Measurements from ENCODE around the gene NLRP3. TPM values are rescaled to one million over a fixed set of nuclear protein-coding genes. Genes with fewer than 3 reads are reported as not detected.

The NLRP3 gene
- total RNA-seq, 8 experiments from 2014 or later = 0.20 to 0.81 (median 0.41) TPM; not detected in 2

GRCh38 chr1:247430434-247430833 lies 14.5 kb downstream of the NLRP3 start:
- ATAC-seq (replicated peaks in 6 of 8) = no peak
- in situ Hi-C loops (cut with MboI; ENCODE audit: low pct_unique_long_range_greater_than_20kb in 2 of 9, low sequenced_read_pairs in 9 of 9, unreplicated experiment in 9 of 9) = no loop called here
- WGBS, 10 experiments = 17 to 100% (median 83%) methylated on average over 1 of the region's 1 CpG; no CpG with 5 or more reads in 3 of the 10 experiments

GRCh38 chr1:247431643-247432042 lies 15.7 kb downstream of the NLRP3 start:
- in situ Hi-C loops (cut with MboI; ENCODE audit: low pct_unique_long_range_greater_than_20kb in 2 of 9, low sequenced_read_pairs in 9 of 9, unreplicated experiment in 9 of 9) = no loop called here
- Histone ChIP-seq H3K27ac (no peak overlapping the region), H3K4me3 (no peak overlapping the region), H3K4me1 (replicated peaks in 1 of 2) (no peaks in the 10 kb centered on the region)
- 36 to 100% (median 78%) methylated on average over 1 to 9 of the region's 9 CpGs for WGBS, 10 experiments
- no peak for ATAC-seq (replicated peaks in 6 of 8)

More at GRCh38 chr1:247430434-247430833, 14.5 kb downstream of the NLRP3 start:
- H3K27ac ChIP-seq = no peak overlapping the region
- H3K4me1 ChIP-seq (replicated peaks in 1 of 2) = no peaks in the 10 kb centered on the region
- H3K4me3 ChIP-seq = no peak overlapping the region

GRCh38 chr1:247434005-247434404 lies 18.0 kb downstream of the NLRP3 start:
- H3K4me3 ChIP-seq = no peak overlapping the region
- 9 to 100% (median 89%) methylated on average over 1 to 13 of the region's 15 CpGs; no CpG with 5 or more reads in 3 of the 10 experiments for WGBS, 10 experiments

GRCh38 chr1:247435030-247435758 lies 19.2 kb downstream of the NLRP3 start:
- 10 to 83% (median 73%) methylated on average over 2 to 13 of the region's 13 CpGs; no CpG with 5 or more reads in 1 of the 10 experiments for WGBS, 10 experiments
- no peak for ATAC-seq (replicated peaks in 6 of 8)
- no peaks in the 10 kb centered on the region for H3K4me1 ChIP-seq (replicated peaks in 1 of 2)
- H3K4me3 ChIP-seq = no peak overlapping the region
- in situ Hi-C loops (cut with MboI; ENCODE audit: low pct_unique_long_range_greater_than_20kb in 2 of 9, low sequenced_read_pairs in 9 of 9, unreplicated experiment in 9 of 9) = no loop called here
- H3K27ac ChIP-seq = no peak overlapping the region

More at GRCh38 chr1:247434005-247434404, 18.0 kb downstream of the NLRP3 start:
- in situ Hi-C loops (cut with MboI; ENCODE audit: low pct_unique_long_range_greater_than_20kb in 2 of 9, low sequenced_read_pairs in 9 of 9, unreplicated experiment in 9 of 9) = no loop called here
- ATAC-seq (replicated peaks in 6 of 8) = no peak
- H3K4me1 ChIP-seq (replicated peaks in 1 of 2) = no peaks in the 10 kb centered on the region
- no peak overlapping the region for H3K27ac ChIP-seq

GRCh38 chr1:247435759-247436147 lies 19.8 kb downstream of the NLRP3 start:
- in situ Hi-C loops (cut with MboI; ENCODE audit: low pct_unique_long_range_greater_than_20kb in 2 of 9, low sequenced_read_pairs in 9 of 9, unreplicated experiment in 9 of 9) = no loop called here
- WGBS, 10 experiments = 20 to 92% (median 76%) methylated on average over 1 to 3 of the region's 3 CpGs; no CpG with 5 or more reads in 3 of the 10 experiments

GRCh38 chr1:247437551-247438505 lies 21.9 kb downstream of the NLRP3 start:
- ATAC-seq (replicated peaks in 6 of 8) = no peak

More at GRCh38 chr1:247435759-247436147, 19.8 kb downstream of the NLRP3 start:
- no peak for ATAC-seq (replicated peaks in 6 of 8)
- no peak overlapping the region for H3K27ac ChIP-seq
- H3K4me1 ChIP-seq (replicated peaks in 1 of 2) = no peaks in the 10 kb centered on the region
- no peak overlapping the region for H3K4me3 ChIP-seq

GRCh38 chr1:247440001-247440620 lies 24.1 kb downstream of the NLRP3 start:
- Histone ChIP-seq H3K4me3 (no peak overlapping the region), H3K4me1 (replicated peaks in 1 of 2) (no peaks in the 10 kb centered on the region), H3K27ac (no peak overlapping the region)
- in situ Hi-C loops (cut with MboI; ENCODE audit: low pct_unique_long_range_greater_than_20kb in 2 of 9, low sequenced_read_pairs in 9 of 9, unreplicated experiment in 9 of 9) = no loop called here
- 0 to 88% (median 47%) methylated on average over 1 to 6 of the region's 6 CpGs for WGBS, 10 experiments
- ATAC-seq (replicated peaks in 6 of 8) = no peak

More at GRCh38 chr1:247437551-247438505, 21.9 kb downstream of the NLRP3 start:
- no peak overlapping the region for H3K27ac ChIP-seq
- in situ Hi-C loops (cut with MboI; ENCODE audit: low pct_unique_long_range_greater_than_20kb in 2 of 9, low sequenced_read_pairs in 9 of 9, unreplicated experiment in 9 of 9) = no loop called here
- 20 to 87% (median 70%) methylated on average over 5 to 16 of the region's 17 CpGs for WGBS, 10 experiments
- H3K4me3 ChIP-seq = no peak overlapping the region
- no peaks in the 10 kb centered on the region for H3K4me1 ChIP-seq (replicated peaks in 1 of 2)

GRCh38 chr1:247441606-247442005 lies 25.6 kb downstream of the NLRP3 start:
- 0 to 94% (median 54%) methylated on average over 2 to 5 of the region's 5 CpGs; no CpG with 5 or more reads in 1 of the 10 experiments for WGBS, 10 experiments
- H3K4me3 ChIP-seq = no peak overlapping the region
- in situ Hi-C loops (cut with MboI; ENCODE audit: low pct_unique_long_range_greater_than_20kb in 2 of 9, low sequenced_read_pairs in 9 of 9, unreplicated experiment in 9 of 9) = no loop called here
- no peak overlapping the region for H3K27ac ChIP-seq
- H3K4me1 ChIP-seq (replicated peaks in 1 of 2) = no peaks in the 10 kb centered on the region
- no peak for ATAC-seq (replicated peaks in 6 of 8)

- WGBS, 10 experiments = 0 to 100% (median 45%) methylated on average over 1 to 4 of the region's 4 CpGs
- Histone ChIP-seq H3K4me3 (no peak overlapping the region), H3K4me1 (replicated peaks in 1 of 2) (no peaks in the 10 kb centered on the region), H3K27ac (no peak overlapping the region)
- in situ Hi-C loops (cut with MboI; ENCODE audit: low pct_unique_long_range_greater_than_20kb in 2 of 9, low sequenced_read_pairs in 9 of 9, unreplicated experiment in 9 of 9) = no loop called here
- no peak for ATAC-seq (replicated peaks in 6 of 8)
These were observed 26.2 kb downstream of the NLRP3 start for GRCh38 chr1:247442164-247442563.

GRCh38 chr1:247443641-247444040 lies 27.7 kb downstream of the NLRP3 start:
- 0 to 78% (median 25%) methylated on average over 1 to 5 of the region's 5 CpGs; no CpG with 5 or more reads in 2 of the 10 experiments for WGBS, 10 experiments
- in situ Hi-C loops (cut with MboI; ENCODE audit: low pct_unique_long_range_greater_than_20kb in 2 of 9, low sequenced_read_pairs in 9 of 9, unreplicated experiment in 9 of 9) = no loop called here
- H3K27ac ChIP-seq = no peak overlapping the region
- peaks cover 2 to 3% of the 10 kb centered on the region in 2 donors for H3K4me1 ChIP-seq (replicated peaks in 1 of 2)
- ATAC-seq (replicated peaks in 6 of 8) = no peak
- no peak overlapping the region for H3K4me3 ChIP-seq

GRCh38 chr1:247444571-247444970 lies 28.6 kb downstream of the NLRP3 start:
- no peak overlapping the region for H3K4me3 ChIP-seq
- no peak overlapping the region for H3K27ac ChIP-seq
- 15 to 72% (median 60%) methylated on average over 2 to 6 of the region's 6 CpGs; no CpG with 5 or more reads in 3 of the 10 experiments for WGBS, 10 experiments
- in situ Hi-C loops (cut with MboI; ENCODE audit: low pct_unique_long_range_greater_than_20kb in 2 of 9, low sequenced_read_pairs in 9 of 9, unreplicated experiment in 9 of 9) = no loop called here
- peaks cover 2 to 3% of the 10 kb centered on the region in 2 donors for H3K4me1 ChIP-seq (replicated peaks in 1 of 2)
- ATAC-seq (replicated peaks in 6 of 8) = no peak

GRCh38 chr1:247445526-247446356 lies 29.8 kb downstream of the NLRP3 start:
- peaks cover 2 to 3% of the 10 kb centered on the region in 2 donors for H3K4me1 ChIP-seq (replicated peaks in 1 of 2)
- no peak overlapping the region for H3K27ac ChIP-seq
- 22 to 100% (median 79%) methylated on average over 3 to 17 of the region's 17 CpGs for WGBS, 10 experiments
- no peak overlapping the region for H3K4me3 ChIP-seq
- in situ Hi-C loops (cut with MboI; ENCODE audit: low pct_unique_long_range_greater_than_20kb in 2 of 9, low sequenced_read_pairs in 9 of 9, unreplicated experiment in 9 of 9) = no loop called here
- ATAC-seq (replicated peaks in 6 of 8) = no peak
